Measurements from ENCODE around the gene GPR84.
A peak's percentile ranks its signal among the peaks of the same experiment; 100 is the strongest.

Gene GPR84

GRCh38 chr12:54375259-54375579 is 10.9 kb upstream of the GPR84 start:
- no peak for TF ChIP-seq LEF1 (IDR thresholded peaks at IDR 0.05; ENCODE audit: borderline replicate concordance)
- TF ChIP-seq CTBP1 (IDR thresholded peaks at IDR 0.05; ENCODE audit: borderline replicate concordance): no peak
- no peak for TF ChIP-seq L3MBTL2 (conservative IDR thresholded peaks at IDR 0.05)
- no peak for TF ChIP-seq SP1 (IDR thresholded peaks at IDR 0.05)
- no peak for TF ChIP-seq PKNOX1 (IDR thresholded peaks at IDR 0.05)
- no peak for TF ChIP-seq ZNF384 (IDR thresholded peaks at IDR 0.05)
- TF ChIP-seq BHLHE40 (IDR thresholded peaks at IDR 0.05; ENCODE audit: borderline replicate concordance): no peak
- TF ChIP-seq FOXA1 (IDR thresholded peaks at IDR 0.05): no peak
- TF ChIP-seq FOXM1 (IDR thresholded peaks at IDR 0.05; ENCODE audit: borderline replicate concordance): no peak
- no peak for TF ChIP-seq HDGF (IDR thresholded peaks at IDR 0.05; ENCODE audit: borderline replicate concordance)
- TF ChIP-seq FOXK2 (IDR thresholded peaks at IDR 0.05): no peak
- no peak for TF ChIP-seq TARDBP (IDR thresholded peaks at IDR 0.05)
- no peak for TF ChIP-seq ELF4 (IDR thresholded peaks at IDR 0.05)
- no peak for TF ChIP-seq NFRKB (IDR thresholded peaks at IDR 0.05)
- no peak for TF ChIP-seq ARNT (IDR thresholded peaks at IDR 0.05)
- ChIA-PET CTCF (no interaction called here), POLR2A (interaction anchor here (1.8 kb wide), 1 partner anchor 95 kb away, joined by 6 read pairs; the partner anchor contains the start of gene CBX5)
- no peak for DNase-seq (ENCODE audit: extremely low spot score)

GRCh38 chr12:54374562-54375258 is 10.4 kb upstream of the GPR84 start:
- DNase-seq (ENCODE audit: extremely low spot score): no peak
- ChIA-PET CTCF (no interaction called here), POLR2A (interaction anchor here (1.8 kb wide), 1 partner anchor 95 kb away, joined by 6 read pairs; the partner anchor contains the start of gene CBX5)
- TF ChIP-seq PKNOX1 (IDR thresholded peaks at IDR 0.05): peak; percentile 44
- TF ChIP-seq ELF4 (IDR thresholded peaks at IDR 0.05): no peak
- no peak for TF ChIP-seq LEF1 (IDR thresholded peaks at IDR 0.05; ENCODE audit: borderline replicate concordance)
- TF ChIP-seq BHLHE40 (IDR thresholded peaks at IDR 0.05; ENCODE audit: borderline replicate concordance): no peak
- TF ChIP-seq FOXA1 (IDR thresholded peaks at IDR 0.05): no peak
- TF ChIP-seq HDGF (IDR thresholded peaks at IDR 0.05; ENCODE audit: borderline replicate concordance): no peak
- no peak for TF ChIP-seq TARDBP (IDR thresholded peaks at IDR 0.05)
- no peak for TF ChIP-seq CTBP1 (IDR thresholded peaks at IDR 0.05; ENCODE audit: borderline replicate concordance)

GRCh38 chr12:54373649-54374561 is 9.6 kb upstream of the GPR84 start:
- POLR2A ChIA-PET: interaction anchor here (1.8 kb wide), 1 partner anchor 94 kb away, joined by 6 read pairs; the partner anchor contains the start of gene CBX5
- CTCF ChIA-PET: no interaction called here
- TF ChIP-seq FOXM1 (IDR thresholded peaks at IDR 0.05; ENCODE audit: borderline replicate concordance) (no peak), LEF1 (IDR thresholded peaks at IDR 0.05; ENCODE audit: borderline replicate concordance) (no peak), ZNF384 (IDR thresholded peaks at IDR 0.05) (no peak), SUZ12 (IDR thresholded peaks at IDR 0.05) (no peak), SP1 (IDR thresholded peaks at IDR 0.05) (no peak), BHLHE40 (IDR thresholded peaks at IDR 0.05; ENCODE audit: borderline replicate concordance) (no peak), TARDBP (IDR thresholded peaks at IDR 0.05) (no peak), HDGF (IDR thresholded peaks at IDR 0.05; ENCODE audit: borderline replicate concordance) (no peak), CTBP1 (IDR thresholded peaks at IDR 0.05; ENCODE audit: borderline replicate concordance) (no peak), FOXK2 (IDR thresholded peaks at IDR 0.05) (no peak), ARNT (IDR thresholded peaks at IDR 0.05) (no peak), FOXA1 (IDR thresholded peaks at IDR 0.05) (no peak), PKNOX1 (IDR thresholded peaks at IDR 0.05) (no peak), L3MBTL2 (conservative IDR thresholded peaks at IDR 0.05) (no peak)
- DNase-seq (ENCODE audit: extremely low spot score): no peak

- ChIA-PET POLR2A (no interaction called here), CTCF (interaction anchor here (0.6 to 0.7 kb wide), 2 partner anchors 16 to 37 kb away, joined by 3 read pairs; no protein-coding TSS in a partner anchor)
- no peak for DNase-seq (ENCODE audit: extremely low spot score)
- TF ChIP-seq ARNT (IDR thresholded peaks at IDR 0.05): no peak
- no peak for TF ChIP-seq BHLHE40 (IDR thresholded peaks at IDR 0.05; ENCODE audit: borderline replicate concordance)
- no peak for TF ChIP-seq L3MBTL2 (conservative IDR thresholded peaks at IDR 0.05)
- no peak for TF ChIP-seq SUZ12 (IDR thresholded peaks at IDR 0.05)
- TF ChIP-seq HDGF (IDR thresholded peaks at IDR 0.05; ENCODE audit: borderline replicate concordance): no peak
- no peak for TF ChIP-seq CTBP1 (IDR thresholded peaks at IDR 0.05; ENCODE audit: borderline replicate concordance)
- no peak for TF ChIP-seq FOXA1 (IDR thresholded peaks at IDR 0.05)
- TF ChIP-seq FOXM1 (IDR thresholded peaks at IDR 0.05; ENCODE audit: borderline replicate concordance): no peak
- no peak for TF ChIP-seq NFRKB (IDR thresholded peaks at IDR 0.05)
- TF ChIP-seq LEF1 (IDR thresholded peaks at IDR 0.05; ENCODE audit: borderline replicate concordance): no peak
- no peak for TF ChIP-seq FOXK2 (IDR thresholded peaks at IDR 0.05)
- TF ChIP-seq TARDBP (IDR thresholded peaks at IDR 0.05): no peak
- TF ChIP-seq ZNF384 (IDR thresholded peaks at IDR 0.05): no peak
- no peak for TF ChIP-seq SP1 (IDR thresholded peaks at IDR 0.05)
- no peak for TF ChIP-seq ELF4 (IDR thresholded peaks at IDR 0.05)
- TF ChIP-seq PKNOX1 (IDR thresholded peaks at IDR 0.05): no peak
Measured at GRCh38 chr12:54372113-54372806, 8.0 kb upstream of the GPR84 start.
